ENCODE data around the gene CACNA2D4. TPM values are rescaled to one million over a fixed set of nuclear protein-coding genes. Genes with fewer than 3 reads are reported as not detected.

Gene CACNA2D4
- total RNA-seq, 1 donor from 2014 or later: 0.45 TPM

- H3K36me3 Mint-ChIP-seq: no peaks in the 10 kb centered on the region
Observed at GRCh38 chr12:1878214-1878613, 40.2 kb downstream of the CACNA2D4 start.

GRCh38 chr12:1877169-1877878 lies 41.1 kb downstream of the CACNA2D4 start:
- Mint-ChIP-seq H3K27ac (no peak overlapping the region), H3K27me3 (ENCODE audit: low read depth) (peaks cover 26% of the 10 kb centered on the region), H3K4me3 (no peak overlapping the region), H3K4me1 (no peaks in the 10 kb centered on the region), H3K36me3 (no peaks in the 10 kb centered on the region), H3K9me3 (no peaks in the 10 kb centered on the region)
- no peak for DNase-seq (ENCODE audit: low spot score in 2 of 2, unreplicated experiment in 2 of 2)
- no peak for TF ChIP-seq CTCF (IDR thresholded peaks at IDR 0.05; ENCODE audit: unreplicated experiment)

More at GRCh38 chr12:1878214-1878613, 40.2 kb downstream of the CACNA2D4 start:
- no peak for TF ChIP-seq CTCF (IDR thresholded peaks at IDR 0.05; ENCODE audit: unreplicated experiment)
- H3K4me3 Mint-ChIP-seq: no peak overlapping the region
- H3K9me3 Mint-ChIP-seq: no peaks in the 10 kb centered on the region
- peaks cover 23% of the 10 kb centered on the region for H3K27me3 Mint-ChIP-seq (ENCODE audit: low read depth)
- H3K4me1 Mint-ChIP-seq: no peaks in the 10 kb centered on the region
- no peak overlapping the region for H3K27ac Mint-ChIP-seq
- peak in 1 of 2 experiments; percentile 35 for DNase-seq (ENCODE audit: low spot score in 2 of 2, unreplicated experiment in 2 of 2)

- no peak for TF ChIP-seq CTCF (IDR thresholded peaks at IDR 0.05; ENCODE audit: unreplicated experiment)
- no peak for DNase-seq (ENCODE audit: low spot score in 2 of 2, unreplicated experiment in 2 of 2)
- Mint-ChIP-seq H3K4me3 (no peak overlapping the region), H3K27me3 (ENCODE audit: low read depth) (peaks cover 26% of the 10 kb centered on the region), H3K4me1 (no peaks in the 10 kb centered on the region), H3K36me3 (no peaks in the 10 kb centered on the region), H3K9me3 (no peaks in the 10 kb centered on the region), H3K27ac (no peak overlapping the region)
Observed at GRCh38 chr12:1876086-1876485, 42.4 kb downstream of the CACNA2D4 start.

GRCh38 chr12:1875608-1876007 lies 42.8 kb downstream of the CACNA2D4 start:
- no peaks in the 10 kb centered on the region for H3K4me1 Mint-ChIP-seq
- peaks cover 25% of the 10 kb centered on the region for H3K27me3 Mint-ChIP-seq (ENCODE audit: low read depth)
- H3K27ac Mint-ChIP-seq: no peak overlapping the region
- H3K9me3 Mint-ChIP-seq: no peaks in the 10 kb centered on the region
- H3K4me3 Mint-ChIP-seq: no peak overlapping the region
- H3K36me3 Mint-ChIP-seq: no peaks in the 10 kb centered on the region
- no peak for DNase-seq (ENCODE audit: low spot score in 2 of 2, unreplicated experiment in 2 of 2)
- TF ChIP-seq CTCF (IDR thresholded peaks at IDR 0.05; ENCODE audit: unreplicated experiment): no peak

GRCh38 chr12:1873531-1874510 lies 44.6 kb downstream of the CACNA2D4 start:
- H3K36me3 Mint-ChIP-seq: no peaks in the 10 kb centered on the region
- no peaks in the 10 kb centered on the region for H3K4me1 Mint-ChIP-seq
- TF ChIP-seq CTCF (IDR thresholded peaks at IDR 0.05; ENCODE audit: unreplicated experiment): no peak
- peaks cover 6% of the 10 kb centered on the region for H3K9me3 Mint-ChIP-seq
- no peak overlapping the region for H3K4me3 Mint-ChIP-seq
- DNase-seq (ENCODE audit: low spot score in 2 of 2, unreplicated experiment in 2 of 2): peak in 1 of 2 experiments; percentile 24
- H3K27me3 Mint-ChIP-seq (ENCODE audit: low read depth): peaks cover 34% of the 10 kb centered on the region
- no peak overlapping the region for H3K27ac Mint-ChIP-seq
